Endodermal cell (in vitro differentiated cells): ENCODE results near the gene BET1. TPM values are rescaled to one million over a fixed set of nuclear protein-coding genes. Genes with fewer than 3 reads are reported as not detected.

Source experiments
- DNase-seq: peaks from one replicate; pipeline ENCODE4 v3.0.0-alpha.2; 2017
- H3K27ac ChIP-seq: 2 replicates; pipeline ENCODE4 v1.5.1; 2013; ENCODE audit warnings: mild to moderate bottlenecking, low read depth, low read length, moderate library complexity
- H3K27me3 ChIP-seq: 2 replicates; pipeline ENCODE4 v1.6.1; 2013; ENCODE audit warnings: mild to moderate bottlenecking, low read length, moderate library complexity; ENCODE audit not compliant: insufficient read depth, control insufficient read depth, poor library complexity, severe bottlenecking
- H3K36me3 ChIP-seq: 2 replicates; pipeline ENCODE4 v1.7.0; 2013; ENCODE audit warnings: mild to moderate bottlenecking, low read length, moderate library complexity; ENCODE audit not compliant: control insufficient read depth, insufficient read depth
- H3K4me1 ChIP-seq: one replicate; pipeline ENCODE4 v1.7.0; 2013; ENCODE audit warnings: low read length; ENCODE audit not compliant: control insufficient read depth, insufficient read depth
- H3K4me3 ChIP-seq: 2 replicates; pipeline ENCODE4 v1.5.1; 2013; ENCODE audit warnings: mild to moderate bottlenecking, low read length, moderate library complexity
- H3K9ac ChIP-seq: 2 replicates; pipeline ENCODE4 v1.6.1; 2013; ENCODE audit warnings: mild to moderate bottlenecking, low read length, moderate library complexity; ENCODE audit not compliant: poor library complexity, severe bottlenecking; ENCODE audit errors: extremely low read depth
- H3K9me3 ChIP-seq: 2 replicates; pipeline ENCODE4 v1.6.1; 2013; ENCODE audit warnings: mild to moderate bottlenecking, low read length, moderate library complexity; ENCODE audit not compliant: control insufficient read depth
- H3K27ac Mint-ChIP-seq: 2 replicates; pipeline ENCODE4 v1.8.0; 2020; ENCODE audit warnings: mixed read lengths
- H3K27me3 Mint-ChIP-seq: 2 replicates; pipeline ENCODE4 v1.8.0; 2021; ENCODE audit warnings: mild to moderate bottlenecking, mixed read lengths; ENCODE audit not compliant: insufficient read depth
- H3K36me3 Mint-ChIP-seq: 2 replicates; pipeline ENCODE4 v1.8.0; 2020; ENCODE audit warnings: low read depth, mixed read lengths
- H3K4me1 Mint-ChIP-seq: 2 replicates; pipeline ENCODE4 v1.8.0; 2020; ENCODE audit warnings: mixed read lengths
- H3K4me3 Mint-ChIP-seq: 2 replicates; pipeline ENCODE4 v1.8.0; 2020; ENCODE audit warnings: mild to moderate bottlenecking, moderate library complexity, mixed read lengths
- H3K9me3 Mint-ChIP-seq: 2 replicates; pipeline ENCODE4 v1.8.0; 2020; ENCODE audit warnings: mild to moderate bottlenecking, mixed read lengths
- WGBS, 2 experiments: methylation state at CpG; one replicate each; pipeline versions ENCODE4 v1.1.5 to v1.1.7; 2013; ENCODE audit warnings: missing lambda C conversion rate in 2 of 2, mixed read lengths in 1 of 2; ENCODE audit not compliant: insufficient coverage in 1 of 2, insufficient read length in 1 of 2; 5-methylcytosine and 5-hydroxymethylcytosine counted together
- total RNA-seq, 2 donors: library from RNA; stranded (reverse); fragmentation: NEBNext Ultra II Directional in 1 of 2; extraction: Animal tissue kit (Norgen Biotek cat#: 25700) in 1 of 2; gene quantifications; 2 replicates in 1 of 2; 3 replicates in 1 of 2; pipeline ENCODE4 v1.2.1, GENCODE V29; 2021
- TF ChIP-seq, protein P1 (sequence below): fragments of 200-600 bp; sonication (generic); conservative IDR thresholded peaks from 2 replicates; pipeline ENCODE4 v1.5.0; 2021; ENCODE audit warnings: antibody characterized with exemption, mild to moderate bottlenecking

BET1 gene
- total RNA-seq, 2 donors from 2014 or later, result 27.6 to 36.3 TPM

DNA sequence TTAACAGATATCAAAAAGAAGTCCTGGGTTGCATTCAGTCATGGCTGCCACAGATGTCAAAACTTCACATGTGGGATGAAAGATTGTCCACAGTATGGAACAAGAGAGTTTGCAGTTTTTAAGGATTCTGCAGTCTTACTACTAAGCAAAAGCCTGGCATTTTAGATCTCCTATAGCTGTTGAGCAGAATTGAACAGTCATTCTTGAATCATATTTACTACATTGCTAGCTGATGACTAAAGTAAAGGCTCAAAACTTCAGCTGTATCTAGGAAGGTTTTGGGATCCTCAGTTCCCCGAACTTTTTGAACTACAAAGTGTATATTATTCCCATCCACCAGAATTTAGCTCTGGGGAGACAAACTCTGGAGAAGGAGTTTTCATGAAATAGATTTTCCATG, 31.0 kb downstream of the BET1 start:
- H3K27ac Mint-ChIP-seq, result no peak overlapping the region
- no peak overlapping the region for H3K27ac ChIP-seq
- no peaks in the 10 kb centered on the region for H3K27me3 Mint-ChIP-seq
- H3K4me1 Mint-ChIP-seq, result no peaks in the 10 kb centered on the region
- H3K4me3 Mint-ChIP-seq, result no peak overlapping the region
- no peaks in the 10 kb centered on the region for H3K9me3 Mint-ChIP-seq
- H3K27me3 ChIP-seq, result no peaks in the 10 kb centered on the region
- H3K9me3 ChIP-seq, result no peaks in the 10 kb centered on the region
- no peak for DNase-seq
- no peaks in the 10 kb centered on the region for H3K36me3 ChIP-seq
- no peak overlapping the region for H3K4me3 ChIP-seq
- 100% methylated on average over 1 of the region's 1 CpG; no CpG with 5 or more reads in 1 of the 2 experiments for WGBS, 2 experiments
- TF ChIP-seq, protein P1, sequence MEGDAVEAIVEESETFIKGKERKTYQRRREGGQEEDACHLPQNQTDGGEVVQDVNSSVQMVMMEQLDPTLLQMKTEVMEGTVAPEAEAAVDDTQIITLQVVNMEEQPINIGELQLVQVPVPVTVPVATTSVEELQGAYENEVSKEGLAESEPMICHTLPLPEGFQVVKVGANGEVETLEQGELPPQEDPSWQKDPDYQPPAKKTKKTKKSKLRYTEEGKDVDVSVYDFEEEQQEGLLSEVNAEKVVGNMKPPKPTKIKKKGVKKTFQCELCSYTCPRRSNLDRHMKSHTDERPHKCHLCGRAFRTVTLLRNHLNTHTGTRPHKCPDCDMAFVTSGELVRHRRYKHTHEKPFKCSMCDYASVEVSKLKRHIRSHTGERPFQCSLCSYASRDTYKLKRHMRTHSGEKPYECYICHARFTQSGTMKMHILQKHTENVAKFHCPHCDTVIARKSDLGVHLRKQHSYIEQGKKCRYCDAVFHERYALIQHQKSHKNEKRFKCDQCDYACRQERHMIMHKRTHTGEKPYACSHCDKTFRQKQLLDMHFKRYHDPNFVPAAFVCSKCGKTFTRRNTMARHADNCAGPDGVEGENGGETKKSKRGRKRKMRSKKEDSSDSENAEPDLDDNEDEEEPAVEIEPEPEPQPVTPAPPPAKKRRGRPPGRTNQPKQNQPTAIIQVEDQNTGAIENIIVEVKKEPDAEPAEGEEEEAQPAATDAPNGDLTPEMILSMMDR, result no peak
- H3K36me3 Mint-ChIP-seq, result no peaks in the 10 kb centered on the region
- H3K4me1 ChIP-seq, result no peaks in the 10 kb centered on the region
- no peak overlapping the region for H3K9ac ChIP-seq

DNA sequence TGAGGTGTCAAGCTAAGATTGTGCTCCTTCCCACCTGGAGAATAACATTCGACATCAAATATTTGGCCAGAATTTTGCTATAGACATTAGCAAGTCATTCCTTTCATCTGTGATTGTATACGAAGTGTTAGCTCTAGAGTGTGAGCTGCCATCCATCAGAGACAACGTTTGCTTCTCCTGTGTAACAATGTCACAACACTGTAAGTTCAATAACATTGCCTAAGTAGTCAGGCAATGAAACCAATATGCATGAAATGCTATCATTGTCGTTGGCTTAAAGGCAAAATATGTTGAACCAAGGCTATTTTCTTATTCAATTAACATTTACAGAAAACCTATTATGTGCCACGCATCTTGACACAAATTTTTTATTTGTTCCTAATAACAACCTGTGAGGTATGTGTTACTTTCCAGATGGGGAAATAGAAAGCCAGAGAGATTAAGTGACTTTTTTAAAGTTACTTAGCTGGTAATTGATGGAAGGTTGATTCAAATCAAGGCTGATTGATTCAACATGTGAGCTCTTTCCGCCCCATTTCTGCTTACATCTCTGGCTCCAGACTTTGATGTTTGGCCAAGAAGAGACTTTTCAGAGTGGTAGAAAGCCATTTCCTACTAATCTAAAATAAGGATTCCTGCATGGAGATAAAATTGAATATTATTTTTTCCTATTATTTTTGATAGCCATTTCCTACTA, 32.0 kb downstream of the BET1 start:
- H3K36me3 Mint-ChIP-seq, result no peaks in the 10 kb centered on the region
- Histone ChIP-seq H3K9me3 (no peaks in the 10 kb centered on the region), H3K27ac (no peak overlapping the region), H3K9ac (no peak overlapping the region), H3K36me3 (no peaks in the 10 kb centered on the region), H3K27me3 (no peaks in the 10 kb centered on the region), H3K4me1 (no peaks in the 10 kb centered on the region), H3K4me3 (no peak overlapping the region)
- H3K27ac Mint-ChIP-seq, result no peak overlapping the region
- no peak for DNase-seq
- no peaks in the 10 kb centered on the region for H3K27me3 Mint-ChIP-seq
- H3K9me3 Mint-ChIP-seq, result no peaks in the 10 kb centered on the region
- WGBS, 2 experiments, result 92 to 100% methylated on average over 3 to 6 of the region's 6 CpGs
- TF ChIP-seq, protein P1, result no peak
- H3K4me3 Mint-ChIP-seq, result no peak overlapping the region
- H3K4me1 Mint-ChIP-seq, result no peaks in the 10 kb centered on the region

DNA sequence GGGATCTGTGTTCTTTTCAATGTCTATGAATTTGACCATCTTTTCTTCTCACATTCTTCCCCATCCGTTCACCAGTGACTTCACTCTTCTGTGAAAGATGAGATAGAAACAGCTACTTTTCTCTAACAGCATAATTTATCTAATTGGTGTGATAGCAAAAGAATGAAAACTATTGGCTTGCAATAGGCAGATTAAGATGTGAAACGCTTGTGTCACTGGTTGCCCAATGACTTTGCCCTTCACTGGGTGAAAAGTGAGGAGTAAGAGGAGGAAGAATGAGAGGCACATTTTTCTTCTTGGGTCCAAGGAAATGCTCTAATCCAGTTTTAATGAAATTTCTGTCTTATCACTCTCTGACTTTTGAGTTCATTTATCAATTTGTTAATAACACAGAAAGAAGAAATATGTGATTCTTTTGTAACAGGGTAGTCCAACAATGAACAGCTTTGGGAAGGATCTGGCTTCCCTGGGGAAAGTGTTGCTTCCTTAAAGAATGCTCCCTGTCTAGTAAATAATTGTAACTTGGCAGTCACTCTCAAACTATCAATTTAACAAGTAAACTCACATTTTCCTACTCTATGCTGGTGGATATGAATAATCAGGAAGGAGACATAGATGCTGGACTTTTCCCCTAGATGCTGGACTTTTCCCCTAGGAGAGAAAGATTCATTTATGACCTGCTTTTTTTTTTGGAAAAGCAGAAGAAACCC, 35.1 kb downstream of the BET1 start:
- TF ChIP-seq, protein P1, result no peak
- Mint-ChIP-seq H3K27me3 (peaks cover 2% of the 10 kb centered on the region), H3K4me1 (no peaks in the 10 kb centered on the region), H3K9me3 (no peaks in the 10 kb centered on the region), H3K4me3 (no peak overlapping the region), H3K36me3 (no peaks in the 10 kb centered on the region), H3K27ac (no peak overlapping the region)
- no peak overlapping the region for H3K4me3 ChIP-seq
- no peak overlapping the region for H3K27ac ChIP-seq
- no peaks in the 10 kb centered on the region for H3K36me3 ChIP-seq
- WGBS, 2 experiments, result 73% methylated on average over 1 of the region's 2 CpGs; no CpG with 5 or more reads in 1 of the 2 experiments
- H3K9ac ChIP-seq, result no peak overlapping the region
- H3K27me3 ChIP-seq, result no peaks in the 10 kb centered on the region
- no peaks in the 10 kb centered on the region for H3K4me1 ChIP-seq
- no peaks in the 10 kb centered on the region for H3K9me3 ChIP-seq
- no peak for DNase-seq
